MM.1S (cell line): ENCODE results near the gene TMPRSS5.

Experiments
- DNase-seq: peaks from one replicate; pipeline ENCODE4 v3.0.0-alpha.2; 2015
- H2AFZ ChIP-seq: fragments of 300-600 bp; sonication (generic); 2 replicates; pipeline ENCODE4 v1.6.0; 2016; ENCODE audit warnings: antibody characterized with exemption, low read length
- H3F3A ChIP-seq: fragments of 300-600 bp; sonication (generic); 2 replicates; pipeline ENCODE4 v1.6.1; 2016; ENCODE audit warnings: mild to moderate bottlenecking, antibody characterized with exemption, low read length, moderate library complexity, mixed read lengths; ENCODE audit not compliant: insufficient read depth
- H3K27ac ChIP-seq: fragments of 300-600 bp; sonication (generic); 2 replicates; pipeline ENCODE4 v1.5.1; 2016; ENCODE audit warnings: mild to moderate bottlenecking, low read length
- H3K27me3 ChIP-seq: fragments of 300-600 bp; sonication (generic); replicated peaks from 2 replicates; pipeline ENCODE4 v1.6.0; 2016; ENCODE audit warnings: low read length; ENCODE audit not compliant: insufficient read depth
- H3K36me3 ChIP-seq: fragments of 300-600 bp; sonication (generic); replicated peaks from 2 replicates; pipeline ENCODE4 v1.6.1; 2016; ENCODE audit warnings: mild to moderate bottlenecking, low read length, mixed read lengths; ENCODE audit not compliant: insufficient read depth
- H3K4me1 ChIP-seq: fragments of 300-600 bp; sonication (generic); 2 replicates; pipeline ENCODE4 v1.6.1; 2016; ENCODE audit warnings: low read length, mixed read lengths
- H3K4me2 ChIP-seq: fragments of 300-600 bp; sonication (generic); 2 replicates; pipeline ENCODE4 v1.6.0; 2016; ENCODE audit warnings: low read depth, low read length
- H3K4me3 ChIP-seq: fragments of 300-600 bp; sonication (generic); 2 replicates; pipeline ENCODE4 v1.5.1; 2016; ENCODE audit warnings: low read length, mixed read lengths
- H3K79me2 ChIP-seq: fragments of 300-600 bp; sonication (generic); 2 replicates; pipeline ENCODE4 v1.6.1; 2016; ENCODE audit warnings: mixed run types, low read length, mixed read lengths
- H3K9ac ChIP-seq: fragments of 300-600 bp; sonication (generic); 2 replicates; pipeline ENCODE4 v1.6.1; 2016; ENCODE audit warnings: low read length, mixed read lengths
- H3K9me2 ChIP-seq: fragments of 300-600 bp; sonication (generic); replicated peaks from 2 replicates; pipeline ENCODE4 v1.6.1; 2016; ENCODE audit warnings: mild to moderate bottlenecking, low read length, mixed read lengths; ENCODE audit not compliant: insufficient read depth
- H3K9me3 ChIP-seq: fragments of 300-600 bp; sonication (generic); replicated peaks from 2 replicates; pipeline ENCODE4 v1.6.1; 2016; ENCODE audit warnings: mild to moderate bottlenecking, low read length, mixed read lengths; ENCODE audit not compliant: insufficient read depth
- H4K20me1 ChIP-seq: fragments of 300-600 bp; sonication (generic); 2 replicates; pipeline ENCODE4 v1.6.1; 2016; ENCODE audit warnings: mild to moderate bottlenecking, low read length, moderate library complexity, mixed read lengths; ENCODE audit not compliant: insufficient read depth
- CTCF ChIP-seq: fragments of 300-600 bp; sonication (generic); IDR thresholded peaks from 2 replicates; pipeline ENCODE4 v1.5.1; 2016; ENCODE audit warnings: antibody characterized with exemption, low read length, mixed read lengths
- EZH2 ChIP-seq: fragments of 300-600 bp; sonication (generic); optimal IDR thresholded peaks from 2 replicates; pipeline ENCODE3; 2017; ENCODE audit warnings: low read depth, mild to moderate bottlenecking, antibody characterized with exemption, low read length, mixed read lengths
- EZH2phosphoT487 ChIP-seq: fragments of 300-600 bp; sonication (generic); IDR thresholded peaks from 2 replicates; pipeline ENCODE4 v1.6.1; 2018; ENCODE audit warnings: antibody characterized with exemption, low read length

The TMPRSS5 gene

GRCh38 chr11:113667801-113668200, 38.3 kb downstream of the TMPRSS5 start:
- Histone ChIP-seq H3K79me2 (no peaks in the 10 kb centered on the region), H3K4me1 (no peaks in the 10 kb centered on the region), H2AFZ (no peak overlapping the region), H3K27me3 (no peaks in the 10 kb centered on the region), H3K9ac (no peak overlapping the region), H3K36me3 (no peaks in the 10 kb centered on the region), H3K9me3 (no peaks in the 10 kb centered on the region), H3K9me2 (no peaks in the 10 kb centered on the region), H3K4me2 (no peak overlapping the region), H3K4me3 (no peak overlapping the region), H4K20me1 (no peaks in the 10 kb centered on the region), H3K27ac (no peak overlapping the region), H3F3A (no peaks in the 10 kb centered on the region)
- no peak for DNase-seq
- no peak for TF ChIP-seq CTCF
- no peak for TF ChIP-seq EZH2phosphoT487
- TF ChIP-seq EZH2, result no peak

- Histone ChIP-seq H3K9ac (no peak overlapping the region), H3K36me3 (no peaks in the 10 kb centered on the region), H2AFZ (no peak overlapping the region), H3F3A (no peaks in the 10 kb centered on the region), H3K9me3 (no peaks in the 10 kb centered on the region), H3K4me2 (no peak overlapping the region), H3K9me2 (no peaks in the 10 kb centered on the region), H3K4me3 (no peak overlapping the region), H4K20me1 (no peaks in the 10 kb centered on the region), H3K27me3 (no peaks in the 10 kb centered on the region), H3K27ac (no peak overlapping the region), H3K79me2 (no peaks in the 10 kb centered on the region), H3K4me1 (no peaks in the 10 kb centered on the region)
- TF ChIP-seq EZH2, result no peak
- no peak for TF ChIP-seq CTCF
- TF ChIP-seq EZH2phosphoT487, result no peak
- no peak for DNase-seq
Measured at GRCh38 chr11:113666584-113666983, 39.5 kb downstream of the TMPRSS5 start.

- H3K27ac ChIP-seq, result no peak overlapping the region
- no peak for DNase-seq
- no peak for TF ChIP-seq EZH2
- no peaks in the 10 kb centered on the region for H3K79me2 ChIP-seq
- H3K9me3 ChIP-seq, result no peaks in the 10 kb centered on the region
- H3K4me2 ChIP-seq, result no peak overlapping the region
- no peaks in the 10 kb centered on the region for H3K9me2 ChIP-seq
- no peaks in the 10 kb centered on the region for H3K27me3 ChIP-seq
- no peak overlapping the region for H3K9ac ChIP-seq
- no peaks in the 10 kb centered on the region for H3K4me1 ChIP-seq
- no peaks in the 10 kb centered on the region for H3F3A ChIP-seq
- H4K20me1 ChIP-seq, result no peaks in the 10 kb centered on the region
- H3K36me3 ChIP-seq, result no peaks in the 10 kb centered on the region
- no peak overlapping the region for H3K4me3 ChIP-seq
- no peak overlapping the region for H2AFZ ChIP-seq
Measured at GRCh38 chr11:113664981-113665710, 41.0 kb downstream of the TMPRSS5 start.
